ENCODE results near the gene TTYH1. TPM values are rescaled to one million over a fixed set of nuclear protein-coding genes. Genes with fewer than 3 reads are reported as not detected.

The TTYH1 gene
- total and polyA plus RNA-seq, 2 experiments from 2014 or later: 7.0 to 11.0 TPM

GRCh38 chr19:54448774-54449700 lies 33.8 kb downstream of the TTYH1 start, which contains the start of gene LENG8:
LENG8 (plus strand) TSS chr19:54449199; CDS start chr19:54451345, 2,146 bp downstream.
- Histone ChIP-seq H3K27me3 (no peaks in the 10 kb centered on the region), H3K27ac (peak within 1 kb of the TSS; percentile 98), H3K9me2 (replicated peaks; ENCODE audit: insufficient read depth) (no peaks in the 10 kb centered on the region), H3K9me3 (ENCODE audit: low read depth) (no peaks in the 10 kb centered on the region), H3K4me1 (ENCODE audit: insufficient read depth) (peaks cover 24% of the 10 kb centered on the region), H2AFZ (peak within 1 kb of the TSS; percentile 65), H3K4me2 (peak within 1 kb of the TSS; percentile 97), H3K36me3 (replicated peaks; ENCODE audit: insufficient read depth, low read depth) (no peaks in the 10 kb centered on the region), H3K79me2 (peaks cover 78% of the 10 kb centered on the region), H4K20me1 (ENCODE audit: insufficient read depth, poor library complexity, severe bottlenecking) (peaks cover 47% of the 10 kb centered on the region), H3K4me3 (peak within 1 kb of the TSS; percentile 78)
- peak; percentile 99 for DNase-seq (ENCODE audit: low spot score)
- WGBS (ENCODE audit: low lambda C conversion rate, missing lambda C conversion rate): under 1% methylated on average over 62 of the region's 96 CpGs
- TF ChIP-seq EZH2phosphoT487 (IDR thresholded peaks at IDR 0.05; ENCODE audit: low read depth, severe bottlenecking, unreplicated experiment): no peak
- no peak for TF ChIP-seq CTCF (IDR thresholded peaks at IDR 0.05; ENCODE audit: poor library complexity)
- no peak for TF ChIP-seq EZH2 (IDR thresholded peaks at IDR 0.05; ENCODE audit: borderline replicate concordance)

GRCh38 chr19:54449701-54450069 lies 34.4 kb downstream of the TTYH1 start:
- Histone ChIP-seq H3K36me3 (replicated peaks; ENCODE audit: insufficient read depth, low read depth) (peaks cover under 1% of the 10 kb centered on the region), H4K20me1 (ENCODE audit: insufficient read depth, poor library complexity, severe bottlenecking) (peaks cover 53% of the 10 kb centered on the region), H3K9me3 (ENCODE audit: low read depth) (no peaks in the 10 kb centered on the region), H3K4me2 (peak overlapping the region; percentile 97), H3K4me1 (ENCODE audit: insufficient read depth) (peaks cover 24% of the 10 kb centered on the region), H2AFZ (no peak overlapping the region), H3K4me3 (peak overlapping the region; percentile 78), H3K9me2 (replicated peaks; ENCODE audit: insufficient read depth) (no peaks in the 10 kb centered on the region), H3K79me2 (peaks cover 84% of the 10 kb centered on the region), H3K27ac (peak overlapping the region; percentile 98), H3K27me3 (no peaks in the 10 kb centered on the region)
- TF ChIP-seq CTCF (IDR thresholded peaks at IDR 0.05; ENCODE audit: poor library complexity): no peak
- 1% methylated on average over 16 of the region's 21 CpGs for WGBS (ENCODE audit: low lambda C conversion rate, missing lambda C conversion rate)
- DNase-seq (ENCODE audit: low spot score): peak; percentile 58

- H4K20me1 ChIP-seq (ENCODE audit: insufficient read depth, poor library complexity, severe bottlenecking): peaks cover 59% of the 10 kb centered on the region
- H3K9me2 ChIP-seq (replicated peaks; ENCODE audit: insufficient read depth): no peaks in the 10 kb centered on the region
- peaks cover 4% of the 10 kb centered on the region for H3K36me3 ChIP-seq (replicated peaks; ENCODE audit: insufficient read depth, low read depth)
- H3K9me3 ChIP-seq (ENCODE audit: low read depth): no peaks in the 10 kb centered on the region
- peak overlapping the region; percentile 42 for H3K27ac ChIP-seq
- no peak for DNase-seq (ENCODE audit: low spot score)
- 79% methylated on average over 8 of the region's 9 CpGs for WGBS (ENCODE audit: low lambda C conversion rate, missing lambda C conversion rate)
- peaks cover 85% of the 10 kb centered on the region for H3K79me2 ChIP-seq
- H3K4me2 ChIP-seq: peak overlapping the region; percentile 97
- peaks cover 24% of the 10 kb centered on the region for H3K4me1 ChIP-seq (ENCODE audit: insufficient read depth)
- H3K27me3 ChIP-seq: no peaks in the 10 kb centered on the region
- TF ChIP-seq EZH2phosphoT487 (IDR thresholded peaks at IDR 0.05; ENCODE audit: low read depth, severe bottlenecking, unreplicated experiment) (no peak), EZH2 (IDR thresholded peaks at IDR 0.05; ENCODE audit: borderline replicate concordance) (no peak), CTCF (IDR thresholded peaks at IDR 0.05; ENCODE audit: poor library complexity) (no peak)
- H3K4me3 ChIP-seq: no peak overlapping the region
- no peak overlapping the region for H2AFZ ChIP-seq
Measured at GRCh38 chr19:54451331-54451871, 36.1 kb downstream of the TTYH1 start.

All from hepatocyte (in vitro differentiated cells).